Measurements from ENCODE around the gene ZAR1L. TPM values are rescaled to one million over a fixed set of nuclear protein-coding genes. Genes with fewer than 3 reads are reported as not detected.

ZAR1L gene
- polyA plus RNA-seq, 1 donor (not counting 4 experiments of a cell fraction or from before 2014, with no cell fraction given) = not detected

DNA sequence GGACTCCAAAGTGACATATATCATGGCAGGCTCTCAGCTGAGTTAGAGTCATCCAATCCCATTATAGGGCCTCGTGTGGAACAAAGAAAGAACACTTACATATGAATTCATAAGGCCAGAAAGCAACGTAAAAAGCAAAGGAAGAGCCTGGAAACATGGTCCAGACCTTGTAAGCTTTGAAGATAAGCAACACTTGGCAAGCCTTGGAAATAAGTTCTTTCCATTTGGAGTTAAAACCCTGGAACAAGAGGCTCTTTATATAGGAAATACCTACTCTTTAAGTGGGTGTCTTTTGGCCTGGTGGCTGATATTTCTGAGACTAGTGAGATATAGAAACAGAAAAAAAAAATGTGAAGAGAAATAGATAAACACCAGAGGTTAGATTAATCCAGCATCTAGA is 49.4 kb downstream of the ZAR1L start:
- H3K4me2 ChIP-seq (ENCODE audit: control insufficient read depth, extremely low read depth, insufficient read depth, low read depth, low read length) = no peak overlapping the region
- H3K79me2 ChIP-seq (ENCODE audit: control insufficient read depth, insufficient read depth, low read length) = no peaks in the 10 kb centered on the region
- no peaks in the 10 kb centered on the region for H3K9me3 ChIP-seq (ENCODE audit: control insufficient read depth, low read depth, low read length)
- DNase-seq (ENCODE audit: low read depth, low spot score) (no peak), FAIRE-seq (no peak)
- TF ChIP-seq CTCF (optimal IDR thresholded peaks at IDR 0.05 in 1 of 3, IDR thresholded peaks at IDR 0.05 in 1 of 3, conservative IDR thresholded peaks at IDR 0.05 in 1 of 3; ENCODE audit: extremely low read depth in 1 of 3, insufficient read depth in 2 of 3, low read length in 3 of 3) = no peak
- no peak for TF ChIP-seq EZH2 (IDR thresholded peaks at IDR 0.05; ENCODE audit: low read length)
- H3K4me1 ChIP-seq (ENCODE audit: control insufficient read depth, extremely low read depth, insufficient read depth, low read length) = peaks cover 17% of the 10 kb centered on the region
- H4K20me1 ChIP-seq (ENCODE audit: control insufficient read depth, extremely low read depth, insufficient read depth, low read length) = no peaks in the 10 kb centered on the region
- no peak overlapping the region for H2AFZ ChIP-seq (ENCODE audit: control insufficient read depth, low read length)
- H3K27me3 ChIP-seq (ENCODE audit: control insufficient read depth, extremely low read depth, insufficient read depth, low read length) = no peaks in the 10 kb centered on the region
- H3K9me1 ChIP-seq (ENCODE audit: control insufficient read depth, extremely low read depth, insufficient read depth, low read length) = no peaks in the 10 kb centered on the region
- H3K27ac ChIP-seq (ENCODE audit: control insufficient read depth, insufficient read depth, low read length) = no peak overlapping the region
- dilution Hi-C loops (cut with MboI; ENCODE audit: extremely low pct_ligation_motif_present, low sequenced_read_pairs) = no loop called here
- H3K4me3 ChIP-seq (ENCODE audit: control insufficient read depth in 2 of 3, extremely low read depth in 1 of 3, insufficient read depth in 2 of 3, low read depth in 1 of 3, low read length in 3 of 3) = no peak overlapping the region
- H3K36me3 ChIP-seq (ENCODE audit: control insufficient read depth in 2 of 2, extremely low read depth in 1 of 2, insufficient read depth in 2 of 2, low read length in 2 of 2) = no peaks in the 10 kb centered on the region
- no peak overlapping the region for H3K9ac ChIP-seq (ENCODE audit: control insufficient read depth, extremely low read depth, insufficient read depth, low read length)

GRCh38 chr13:32264407-32264806 is 50.8 kb downstream of the ZAR1L start:
- Histone ChIP-seq H3K9me1 (ENCODE audit: control insufficient read depth, extremely low read depth, insufficient read depth, low read length) (no peaks in the 10 kb centered on the region), H3K9ac (ENCODE audit: control insufficient read depth, extremely low read depth, insufficient read depth, low read length) (no peak overlapping the region), H3K79me2 (ENCODE audit: control insufficient read depth, insufficient read depth, low read length) (no peaks in the 10 kb centered on the region), H3K36me3 (ENCODE audit: control insufficient read depth in 2 of 2, extremely low read depth in 1 of 2, insufficient read depth in 2 of 2, low read length in 2 of 2) (no peaks in the 10 kb centered on the region), H3K27ac (ENCODE audit: control insufficient read depth, insufficient read depth, low read length) (no peak overlapping the region), H2AFZ (ENCODE audit: control insufficient read depth, low read length) (no peak overlapping the region), H3K9me3 (ENCODE audit: control insufficient read depth, low read depth, low read length) (no peaks in the 10 kb centered on the region), H3K4me3 (ENCODE audit: control insufficient read depth in 2 of 3, extremely low read depth in 1 of 3, insufficient read depth in 2 of 3, low read depth in 1 of 3, low read length in 3 of 3) (no peak overlapping the region), H3K4me1 (ENCODE audit: control insufficient read depth, extremely low read depth, insufficient read depth, low read length) (peaks cover 17% of the 10 kb centered on the region), H3K4me2 (ENCODE audit: control insufficient read depth, extremely low read depth, insufficient read depth, low read depth, low read length) (no peak overlapping the region), H3K27me3 (ENCODE audit: control insufficient read depth, extremely low read depth, insufficient read depth, low read length) (no peaks in the 10 kb centered on the region), H4K20me1 (ENCODE audit: control insufficient read depth, extremely low read depth, insufficient read depth, low read length) (no peaks in the 10 kb centered on the region)
- dilution Hi-C loops (cut with MboI; ENCODE audit: extremely low pct_ligation_motif_present, low sequenced_read_pairs) = no loop called here
- FAIRE-seq (no peak), DNase-seq (ENCODE audit: low read depth, low spot score) (no peak)
- TF ChIP-seq EZH2 (IDR thresholded peaks at IDR 0.05; ENCODE audit: low read length) (no peak), CTCF (optimal IDR thresholded peaks at IDR 0.05 in 1 of 3, IDR thresholded peaks at IDR 0.05 in 1 of 3, conservative IDR thresholded peaks at IDR 0.05 in 1 of 3; ENCODE audit: extremely low read depth in 1 of 3, insufficient read depth in 2 of 3, low read length in 3 of 3) (no peak)
